SK-N-MC (cell line): Measurements from ENCODE around the gene PPM1J.

Experiments
- DNase-seq: peaks from one replicate; pipeline ENCODE4 v3.0.0-alpha.2; 2011; ENCODE audit warnings: low read depth, low spot score
- H3K27ac ChIP-seq: fragments of 200-600 bp; sonication (generic); 2 replicates; pipeline ENCODE4 v1.5.1; 2016; ENCODE audit warnings: mixed run types
- H3K36me3 ChIP-seq: fragments of 200-600 bp; sonication (generic); 2 replicates; pipeline ENCODE4 v1.6.1; 2017; ENCODE audit warnings: antibody characterized with exemption, low read length, mixed read lengths; ENCODE audit not compliant: insufficient read depth
- H3K4me3 ChIP-seq: fragments of 200-600 bp; sonication (generic); 2 replicates; pipeline ENCODE4 v1.5.1; 2016
- H3K9ac ChIP-seq: fragments of 200-600 bp; sonication (generic); 2 replicates; pipeline ENCODE4 v1.8.0; 2017; ENCODE audit warnings: mixed run types, mixed read lengths; ENCODE audit not compliant: insufficient read length
- H3K9me3 ChIP-seq: fragments of 200-600 bp; sonication (generic); 2 replicates; pipeline ENCODE4 v1.6.1; 2017; ENCODE audit warnings: low read depth, mild to moderate bottlenecking, antibody characterized with exemption, low read length, moderate library complexity, mixed read lengths
- EZH2 ChIP-seq: fragments of 200-600 bp; sonication (generic); IDR thresholded peaks from one replicate; pipeline ENCODE4 v1.6.1; 2017; ENCODE audit warnings: antibody characterized with exemption
- FOXP2 ChIP-seq: optimal IDR thresholded peaks from 2 replicates; pipeline ENCODE3; 2011; ENCODE audit warnings: mild to moderate bottlenecking, moderate library complexity; ENCODE audit not compliant: insufficient read depth; ENCODE audit errors: extremely low read length, control extremely low read depth
- POLR2AphosphoS5 ChIP-seq: IDR thresholded peaks from 2 replicates; pipeline ENCODE4 v1.6.1; 2012; ENCODE audit warnings: mild to moderate bottlenecking, low read depth, low read length, borderline replicate concordance

The PPM1J gene

DNA sequence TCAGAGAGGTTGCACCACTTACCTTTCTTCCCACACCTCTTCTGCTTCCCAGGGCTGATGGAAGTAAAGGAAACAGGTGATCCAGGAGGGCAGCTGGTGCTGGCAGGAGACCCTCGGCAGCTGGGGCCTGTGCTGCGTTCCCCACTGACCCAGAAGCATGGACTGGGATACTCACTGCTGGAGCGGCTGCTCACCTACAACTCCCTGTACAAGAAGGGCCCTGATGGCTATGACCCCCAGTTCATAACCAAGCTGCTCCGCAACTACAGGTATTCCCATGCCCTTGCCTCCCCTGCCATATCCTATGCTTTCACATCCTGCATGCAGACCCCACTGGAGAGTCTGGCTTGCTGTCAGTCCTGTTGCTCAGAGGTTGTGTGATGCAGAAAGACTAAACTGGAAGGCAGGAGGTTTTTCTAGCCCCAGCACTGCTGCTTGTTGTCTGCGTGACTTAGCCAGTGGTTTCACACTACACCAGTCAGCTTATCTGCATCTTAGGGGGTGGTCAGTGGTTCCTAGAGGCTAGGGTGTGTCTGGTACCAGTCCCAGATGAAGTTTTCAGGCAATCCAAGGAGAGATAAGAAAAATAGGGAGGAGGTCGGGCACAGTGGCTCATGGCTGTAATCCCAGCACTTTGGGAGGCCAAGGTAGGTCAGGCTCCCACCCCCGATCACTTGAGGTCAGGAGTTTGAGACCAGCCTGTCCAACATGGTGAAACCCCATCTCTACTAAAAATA lies 18.4 kb downstream of the PPM1J start:
- TF ChIP-seq EZH2 (no peak), POLR2AphosphoS5 (no peak), FOXP2 (no peak)
- DNase-seq: no peak
- no peak overlapping the region for H3K4me3 ChIP-seq
- H3K36me3 ChIP-seq: peaks cover 82% of the 10 kb centered on the region
- H3K9me3 ChIP-seq: no peaks in the 10 kb centered on the region
- no peak overlapping the region for H3K9ac ChIP-seq
- no peak overlapping the region for H3K27ac ChIP-seq

- TF ChIP-seq EZH2 (no peak), FOXP2 (no peak), POLR2AphosphoS5 (no peak)
- Histone ChIP-seq H3K36me3 (peaks cover 84% of the 10 kb centered on the region), H3K9me3 (no peaks in the 10 kb centered on the region), H3K9ac (no peak overlapping the region), H3K4me3 (no peak overlapping the region), H3K27ac (no peak overlapping the region)
- DNase-seq: no peak
Observed at GRCh38 chr1:112695276-112695675, 19.9 kb downstream of the PPM1J start.

DNA sequence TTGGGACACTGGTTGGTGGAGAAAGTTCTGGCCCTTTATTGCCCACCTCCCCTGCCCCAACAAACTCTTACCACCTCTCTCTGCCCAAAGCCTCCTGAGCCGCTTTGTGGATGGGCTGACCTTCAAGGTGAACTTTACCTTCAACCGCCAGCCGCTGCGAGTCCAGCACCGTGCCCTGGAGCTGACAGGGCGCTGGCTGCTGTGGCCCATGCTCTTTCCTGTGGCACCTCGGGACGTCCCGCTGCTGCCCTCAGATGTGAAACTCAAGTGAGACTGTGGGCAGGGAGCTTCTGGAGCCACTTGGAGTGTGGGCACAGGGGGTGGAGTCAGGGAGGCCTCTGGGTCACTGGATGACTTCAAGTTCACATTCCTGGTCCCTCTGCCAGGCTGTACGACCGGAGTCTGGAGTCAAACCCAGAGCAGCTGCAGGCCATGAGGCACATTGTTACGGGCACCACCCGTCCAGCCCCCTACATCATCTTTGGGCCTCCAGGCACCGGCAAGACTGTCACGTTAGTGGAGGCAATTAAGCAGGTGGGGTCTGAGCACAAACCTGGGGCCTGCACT lies 20.7 kb downstream of the PPM1J start:
- Histone ChIP-seq H3K36me3 (peaks cover 83% of the 10 kb centered on the region), H3K9me3 (no peaks in the 10 kb centered on the region), H3K9ac (no peak overlapping the region), H3K27ac (no peak overlapping the region), H3K4me3 (no peak overlapping the region)
- no peak for DNase-seq
- no peak for TF ChIP-seq EZH2
- TF ChIP-seq FOXP2: no peak
- TF ChIP-seq POLR2AphosphoS5: no peak

GRCh38 chr1:112693821-112694220 lies 21.3 kb downstream of the PPM1J start:
- DNase-seq: no peak
- TF ChIP-seq FOXP2: no peak
- Histone ChIP-seq H3K9me3 (no peaks in the 10 kb centered on the region), H3K36me3 (peaks cover 81% of the 10 kb centered on the region), H3K4me3 (no peak overlapping the region), H3K27ac (no peak overlapping the region), H3K9ac (no peak overlapping the region)

- Histone ChIP-seq H3K9me3 (no peaks in the 10 kb centered on the region), H3K36me3 (peaks cover 69% of the 10 kb centered on the region), H3K27ac (no peak overlapping the region), H3K9ac (no peak overlapping the region), H3K4me3 (no peak overlapping the region)
- TF ChIP-seq FOXP2 (no peak), POLR2AphosphoS5 (no peak), EZH2 (no peak)
- DNase-seq: no peak
Observed at GRCh38 chr1:112692681-112693080, 22.5 kb downstream of the PPM1J start.

- DNase-seq: no peak
- no peaks in the 10 kb centered on the region for H3K9me3 ChIP-seq
- no peak for TF ChIP-seq EZH2
- no peak for TF ChIP-seq FOXP2
- no peak for TF ChIP-seq POLR2AphosphoS5
- H3K4me3 ChIP-seq: no peak overlapping the region
- H3K27ac ChIP-seq: no peak overlapping the region
- peaks cover 47% of the 10 kb centered on the region for H3K36me3 ChIP-seq
- no peak overlapping the region for H3K9ac ChIP-seq
Observed at GRCh38 chr1:112689842-112690237, 25.3 kb downstream of the PPM1J start.

DNA sequence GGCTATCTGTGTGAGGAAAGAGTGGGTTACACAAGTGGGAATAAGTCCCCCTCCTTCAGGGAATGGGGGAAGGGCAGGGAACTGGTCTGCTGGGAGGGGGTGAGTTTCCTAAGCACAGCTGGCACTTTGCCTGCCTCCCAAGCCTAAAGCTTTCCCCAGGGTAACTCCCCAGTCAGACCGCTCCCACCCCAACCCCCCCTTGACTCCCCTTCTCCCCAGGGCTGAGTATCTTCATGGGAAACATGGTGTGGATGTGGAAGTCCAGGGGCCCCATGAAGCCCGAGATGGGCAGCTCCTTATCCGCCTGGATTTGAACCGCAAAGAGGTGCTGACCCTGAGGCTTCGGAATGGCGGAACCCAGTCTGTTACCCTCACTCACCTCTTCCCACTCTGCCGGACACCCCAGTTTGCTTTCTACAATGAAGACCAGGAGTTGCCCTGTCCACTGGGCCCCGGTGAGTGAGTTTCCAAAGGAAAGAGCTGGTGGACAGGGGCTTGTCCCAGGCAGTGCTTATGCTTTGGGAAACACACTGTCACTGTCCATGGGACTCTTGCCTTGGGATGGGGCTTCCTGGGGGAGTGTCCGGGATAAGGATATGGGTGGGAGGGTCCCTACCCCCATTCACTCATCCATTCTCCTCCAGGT lies 25.8 kb downstream of the PPM1J start:
- H3K4me3 ChIP-seq: no peak overlapping the region
- H3K27ac ChIP-seq: no peak overlapping the region
- TF ChIP-seq POLR2AphosphoS5 (no peak), EZH2 (no peak), FOXP2 (no peak)
- DNase-seq: no peak
- H3K36me3 ChIP-seq: peaks cover 42% of the 10 kb centered on the region
- no peak overlapping the region for H3K9ac ChIP-seq
- no peaks in the 10 kb centered on the region for H3K9me3 ChIP-seq

DNA sequence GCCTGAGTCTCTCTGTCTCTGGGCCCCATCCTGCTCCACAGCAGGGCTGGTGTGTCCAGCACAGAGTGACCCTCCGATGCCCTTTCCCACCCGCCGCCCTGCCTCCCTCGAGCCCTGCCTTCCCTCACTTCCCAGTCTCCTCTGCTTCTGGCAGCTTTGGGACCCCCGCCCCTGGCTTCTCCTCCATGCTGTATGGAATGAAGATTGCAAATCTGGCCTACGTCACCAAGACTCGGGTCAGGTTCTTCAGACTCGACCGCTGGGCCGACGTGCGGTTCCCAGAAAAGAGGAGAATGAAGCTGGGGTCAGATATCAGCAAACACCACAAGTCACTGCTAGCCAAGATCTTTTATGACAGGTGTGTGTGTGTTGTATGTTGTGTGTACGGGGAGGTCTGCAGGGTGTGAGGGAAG lies 26.3 kb downstream of the PPM1J start:
- H3K27ac ChIP-seq: no peak overlapping the region
- TF ChIP-seq POLR2AphosphoS5: no peak
- TF ChIP-seq EZH2: no peak
- TF ChIP-seq FOXP2: no peak
- H3K36me3 ChIP-seq: peaks cover 37% of the 10 kb centered on the region

More for the DNA sequence above, 26.3 kb downstream of the PPM1J start:
- no peak for DNase-seq
- Histone ChIP-seq H3K9me3 (no peaks in the 10 kb centered on the region), H3K4me3 (no peak overlapping the region), H3K9ac (no peak overlapping the region)
